Hepatocyte (in vitro differentiated cells): ENCODE results near the gene NMRK1.

ENCODE experiments used
- EZH2 ChIP-seq: fragments of 200-600 bp; sonication (generic); IDR thresholded peaks from 2 replicates; pipeline ENCODE4 v1.6.1; 2016; ENCODE audit warnings: antibody characterized with exemption, mild to moderate bottlenecking, borderline replicate concordance
- EZH2phosphoT487 ChIP-seq: fragments of 200-600 bp; sonication (generic); IDR thresholded peaks from one replicate; pipeline ENCODE4 v1.6.1; 2018; ENCODE audit warnings: antibody characterized with exemption, mild to moderate bottlenecking, low read depth, moderate library complexity; ENCODE audit not compliant: unreplicated experiment, severe bottlenecking
- TF ChIP-seq, protein P1 (sequence below): fragments of 200-600 bp; sonication (generic); IDR thresholded peaks from 2 replicates; pipeline ENCODE4 v1.5.1; 2016; ENCODE audit warnings: antibody characterized with exemption, mild to moderate bottlenecking; ENCODE audit not compliant: poor library complexity

DNA sequence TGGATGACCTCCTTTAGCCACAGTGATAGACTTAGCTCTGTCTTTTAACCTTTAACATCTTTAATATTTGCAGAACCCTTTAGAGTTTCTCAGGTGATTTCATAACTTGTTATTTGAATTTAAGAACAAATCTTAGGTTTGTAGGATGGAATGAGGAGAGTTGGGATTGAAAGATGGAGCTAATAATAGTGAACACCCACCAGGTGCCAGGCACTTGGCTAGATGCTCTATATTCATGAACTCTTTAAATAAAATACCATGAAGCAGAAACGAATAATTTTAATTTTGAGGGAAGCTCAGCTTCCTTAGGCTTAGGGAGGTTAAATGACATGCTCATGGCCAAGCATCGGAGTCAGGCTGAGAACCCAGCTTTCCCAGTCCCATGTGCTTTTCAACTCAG lies 40.4 kb downstream of the NMRK1 start:
- TF ChIP-seq, protein P1, sequence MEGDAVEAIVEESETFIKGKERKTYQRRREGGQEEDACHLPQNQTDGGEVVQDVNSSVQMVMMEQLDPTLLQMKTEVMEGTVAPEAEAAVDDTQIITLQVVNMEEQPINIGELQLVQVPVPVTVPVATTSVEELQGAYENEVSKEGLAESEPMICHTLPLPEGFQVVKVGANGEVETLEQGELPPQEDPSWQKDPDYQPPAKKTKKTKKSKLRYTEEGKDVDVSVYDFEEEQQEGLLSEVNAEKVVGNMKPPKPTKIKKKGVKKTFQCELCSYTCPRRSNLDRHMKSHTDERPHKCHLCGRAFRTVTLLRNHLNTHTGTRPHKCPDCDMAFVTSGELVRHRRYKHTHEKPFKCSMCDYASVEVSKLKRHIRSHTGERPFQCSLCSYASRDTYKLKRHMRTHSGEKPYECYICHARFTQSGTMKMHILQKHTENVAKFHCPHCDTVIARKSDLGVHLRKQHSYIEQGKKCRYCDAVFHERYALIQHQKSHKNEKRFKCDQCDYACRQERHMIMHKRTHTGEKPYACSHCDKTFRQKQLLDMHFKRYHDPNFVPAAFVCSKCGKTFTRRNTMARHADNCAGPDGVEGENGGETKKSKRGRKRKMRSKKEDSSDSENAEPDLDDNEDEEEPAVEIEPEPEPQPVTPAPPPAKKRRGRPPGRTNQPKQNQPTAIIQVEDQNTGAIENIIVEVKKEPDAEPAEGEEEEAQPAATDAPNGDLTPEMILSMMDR: no peak
- TF ChIP-seq EZH2: no peak
- TF ChIP-seq EZH2phosphoT487: no peak
